CD4-positive, alpha-beta T cell treated with Interleukin-12 subunit alpha and Interleukin-12 subunit beta, for 1 hour (primary cell): ENCODE measurements around the gene PBLD.

Experiments
- DNase-seq: peaks from one replicate; pipeline ENCODE4 v3.0.0-alpha.2; 2020

The PBLD gene

DNA sequence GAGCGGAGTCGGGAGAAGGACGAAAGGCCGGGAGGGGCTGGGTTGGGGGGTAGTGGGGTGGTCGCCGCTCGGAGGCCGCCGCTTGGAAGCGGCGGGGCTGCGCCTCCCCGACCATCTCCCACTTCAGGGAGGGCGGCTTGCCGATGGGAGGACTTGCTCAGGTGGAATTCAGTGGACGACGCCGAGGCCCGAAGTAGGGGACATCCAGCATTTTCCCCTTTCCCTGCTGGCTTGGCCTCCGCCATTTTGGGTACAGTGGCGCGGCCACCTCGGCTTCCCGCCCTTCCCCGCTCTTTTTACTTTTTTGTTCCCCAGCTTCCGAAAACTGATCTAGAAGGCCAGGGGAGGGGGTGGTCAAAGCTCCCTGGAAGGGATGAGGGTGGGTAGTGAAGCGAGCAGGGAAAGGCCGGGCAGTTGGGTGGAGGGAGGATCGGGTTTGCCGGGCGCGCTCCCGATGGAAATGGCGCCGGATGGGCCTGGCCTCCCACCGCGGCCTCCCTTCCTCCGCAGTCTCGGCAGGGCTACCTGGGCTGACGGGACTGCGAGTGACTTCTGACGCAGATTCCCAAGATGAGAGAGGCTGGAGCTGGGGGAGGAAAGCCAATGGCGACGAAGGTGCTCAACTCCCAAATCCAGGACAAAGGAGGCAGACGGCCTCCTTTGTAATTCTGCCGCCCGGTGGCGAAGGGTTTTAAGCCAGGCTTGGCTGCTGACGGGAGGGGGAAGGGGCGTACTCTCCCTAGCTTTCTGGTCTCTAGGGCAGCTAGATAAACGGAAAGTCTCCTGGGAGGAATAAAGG is at the start of gene PBLD:
Gene PBLD (minus strand): TSS at position 670 of the 799 bp plus-strand sequence. CDS start 26,084 bp downstream, outside the sequence.
- DNase-seq = peak; percentile 63

- DNase-seq = no peak
Measured at GRCh38 chr10:68371604-68372003, 38.9 kb upstream of the PBLD start.

GRCh38 chr10:68367121-68367520 is 34.4 kb upstream of the PBLD start:
- DNase-seq = no peak

- no peak for DNase-seq
Measured at GRCh38 chr10:68366600-68366999, 33.9 kb upstream of the PBLD start.

DNA sequence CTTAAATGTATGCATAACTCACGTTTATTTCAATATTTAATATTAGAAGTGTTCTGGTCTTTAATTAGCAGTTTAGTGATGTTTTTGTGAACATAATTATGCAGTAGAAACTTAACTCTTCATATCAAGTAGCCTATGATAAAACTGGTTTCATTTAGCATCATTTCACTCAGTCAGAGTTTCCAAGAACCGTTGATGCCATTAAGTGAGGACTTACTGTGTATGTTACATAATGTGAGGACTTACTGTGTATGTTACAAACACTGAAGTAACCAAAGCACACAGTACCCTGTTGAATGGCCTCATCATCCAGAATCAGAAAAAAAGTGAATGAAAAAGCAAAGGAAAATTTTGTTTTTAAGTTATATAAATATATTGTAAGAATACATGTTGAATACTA is 32.9 kb upstream of the PBLD start:
- DNase-seq = no peak

GRCh38 chr10:68364101-68364886 is 31.6 kb upstream of the PBLD start:
- no peak for DNase-seq

DNA sequence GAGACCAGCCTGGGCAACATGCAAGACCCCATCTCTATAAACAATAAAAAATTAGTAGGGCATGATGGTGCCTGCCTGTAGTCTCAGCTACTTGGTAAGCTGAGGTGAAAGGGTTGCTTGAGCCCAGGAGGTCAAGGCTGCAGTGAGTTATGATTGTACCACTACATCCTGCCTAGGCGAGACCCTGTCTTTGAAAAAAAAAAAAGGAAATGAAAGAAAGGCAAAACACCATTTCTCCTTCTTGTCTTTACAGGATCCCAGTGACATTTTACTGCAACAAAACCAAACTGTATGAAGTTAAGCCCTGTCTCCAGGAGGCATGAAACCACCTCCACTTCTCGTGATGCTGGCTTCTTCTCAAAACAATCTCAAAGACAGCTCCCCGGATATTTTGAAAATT is 29.9 kb upstream of the PBLD start:
- no peak for DNase-seq

DNA sequence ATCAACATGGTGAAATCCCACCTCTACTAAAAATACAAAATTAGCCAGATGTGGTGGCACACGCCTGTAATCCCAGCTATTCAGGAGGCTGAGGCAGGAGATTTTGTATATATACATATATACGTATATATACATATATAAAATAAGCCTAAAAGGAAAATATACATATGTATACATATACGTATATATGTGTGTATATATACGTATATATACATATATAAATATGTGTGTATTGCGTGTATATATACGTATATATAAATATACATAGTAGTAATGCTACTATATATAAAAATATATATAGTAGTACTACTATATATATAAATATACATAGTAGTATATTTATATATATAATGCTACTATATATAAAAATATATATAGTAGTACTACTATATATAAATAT is 26.5 kb upstream of the PBLD start:
- no peak for DNase-seq

- no peak for DNase-seq
Measured at GRCh38 chr10:68353537-68353936, 20.8 kb upstream of the PBLD start.

DNA sequence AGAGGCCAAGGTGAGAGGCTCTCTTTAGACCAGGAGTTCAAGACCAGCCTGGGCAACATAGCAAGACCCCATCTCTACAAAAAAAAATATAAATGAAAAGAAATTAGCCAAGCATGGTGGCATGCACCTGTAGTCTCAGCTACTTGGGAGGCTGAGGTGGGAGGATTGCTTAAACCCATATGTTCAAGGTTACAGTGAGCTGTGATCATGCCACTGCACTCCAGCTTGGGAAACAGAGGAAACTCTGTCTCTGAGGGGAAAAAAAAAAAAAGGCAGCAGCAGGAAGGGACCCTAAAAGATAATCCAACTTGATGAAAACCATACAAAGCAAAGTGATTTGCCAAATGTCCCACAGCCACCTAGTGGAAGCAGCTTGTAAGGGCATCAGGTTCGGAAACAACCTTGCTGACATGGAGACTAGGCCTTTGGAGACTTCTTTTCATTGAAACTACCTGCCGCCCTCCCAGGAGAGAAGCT is 15.6 kb upstream of the PBLD start:
- DNase-seq = peak; percentile 67

DNA sequence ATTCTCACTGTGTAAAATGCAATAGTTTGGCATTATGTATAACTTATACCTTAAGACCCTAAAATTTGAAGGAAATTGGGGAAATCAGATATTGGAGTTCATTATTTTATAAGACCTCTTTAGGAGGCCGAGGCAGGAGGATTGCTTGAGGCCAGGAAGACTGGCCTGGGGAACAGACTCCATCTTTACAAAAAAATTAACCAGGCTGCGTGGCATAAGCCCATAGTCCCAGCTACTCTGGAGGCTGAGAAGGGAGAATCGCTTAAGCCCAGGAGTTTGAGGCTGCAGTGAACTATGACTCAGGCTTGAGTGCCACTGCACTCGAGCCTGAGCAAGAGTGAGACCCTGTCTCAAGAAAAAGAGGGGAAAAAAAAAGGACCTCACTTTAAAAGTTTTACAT is 14.0 kb upstream of the PBLD start:
- no peak for DNase-seq

GRCh38 chr10:68345621-68346020 is 12.9 kb upstream of the PBLD start:
- no peak for DNase-seq

DNA sequence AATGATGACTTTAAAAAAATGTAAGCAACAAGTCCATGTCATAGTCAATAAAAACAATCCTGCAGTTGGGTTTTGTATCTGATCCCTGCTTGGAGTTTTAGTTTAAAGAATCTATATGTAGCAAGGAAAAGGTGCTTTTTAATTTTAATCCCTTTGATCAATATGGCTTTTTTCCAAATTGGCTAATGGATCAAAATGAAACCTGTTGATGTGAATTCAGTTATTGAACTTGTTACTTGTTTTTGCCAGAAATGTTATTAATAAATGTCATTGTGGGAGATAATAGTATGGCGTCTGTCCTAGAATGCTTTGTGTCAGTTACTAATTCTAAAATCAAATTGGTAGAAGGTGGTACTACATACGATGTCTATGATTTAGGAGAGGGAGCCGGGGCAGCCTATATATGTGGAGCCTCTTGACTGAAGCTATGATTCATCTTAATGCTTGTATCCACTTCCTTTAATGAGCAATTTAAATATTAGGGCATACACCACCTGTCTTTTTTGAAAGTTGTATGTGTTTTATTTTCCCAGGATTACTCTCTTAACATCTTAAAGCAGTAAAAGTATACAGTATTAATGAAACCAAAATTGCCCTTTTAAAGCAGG is 10.3 kb upstream of the PBLD start:
- DNase-seq = no peak

GRCh38 chr10:68340358-68341080 is 7.8 kb upstream of the PBLD start:
- no peak for DNase-seq

GRCh38 chr10:68336754-68337351 is 4.1 kb upstream of the PBLD start:
- no peak for DNase-seq

- DNase-seq = no peak
Measured at GRCh38 chr10:68334672-68335467, 2.1 kb upstream of the PBLD start.

DNA sequence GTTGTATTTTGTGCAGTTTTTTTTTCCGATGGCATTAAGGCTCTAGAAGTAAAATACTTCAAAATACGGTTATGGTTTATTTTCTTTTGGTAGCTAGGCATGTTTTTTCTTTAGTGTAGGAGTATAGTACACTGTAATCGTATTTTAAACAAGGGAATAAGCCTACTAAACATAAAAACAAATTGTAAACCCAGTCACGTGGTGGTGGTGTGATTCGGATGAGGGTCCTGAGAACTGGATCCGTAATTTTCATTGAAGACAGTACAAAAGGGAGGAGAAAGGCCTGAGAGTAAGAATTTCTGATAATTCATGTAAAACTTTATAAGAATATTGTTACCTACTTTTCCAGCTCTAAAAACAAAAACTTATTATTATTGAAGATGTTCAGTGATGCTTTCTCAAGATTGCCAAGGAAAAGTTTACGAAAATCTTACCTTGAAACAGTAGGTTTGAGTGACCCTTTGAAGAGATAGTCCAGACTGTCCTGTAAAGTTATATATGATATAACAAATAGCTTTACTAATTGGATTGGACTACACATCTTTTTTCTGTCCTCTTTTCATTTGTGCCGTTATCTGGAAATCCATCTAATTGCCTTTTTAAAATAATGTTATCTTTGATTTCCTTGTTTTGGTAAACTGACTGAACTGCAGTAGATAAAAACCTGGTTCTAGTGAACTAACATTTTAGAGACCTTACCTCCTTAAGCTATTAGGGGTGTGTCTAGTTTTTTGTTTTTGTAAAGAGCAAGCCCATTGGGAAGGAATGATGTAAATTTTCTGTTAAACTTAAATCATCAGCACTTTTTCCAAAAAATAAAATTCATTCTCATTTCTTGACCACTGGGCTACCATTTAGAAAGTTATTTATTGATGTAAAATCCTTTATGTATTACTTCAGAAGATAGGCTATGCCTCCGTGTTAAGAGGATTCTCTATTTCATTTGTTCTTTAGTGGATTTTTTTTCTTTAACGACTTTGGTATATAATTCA is 1.0 kb upstream of the PBLD start:
- no peak for DNase-seq

DNA sequence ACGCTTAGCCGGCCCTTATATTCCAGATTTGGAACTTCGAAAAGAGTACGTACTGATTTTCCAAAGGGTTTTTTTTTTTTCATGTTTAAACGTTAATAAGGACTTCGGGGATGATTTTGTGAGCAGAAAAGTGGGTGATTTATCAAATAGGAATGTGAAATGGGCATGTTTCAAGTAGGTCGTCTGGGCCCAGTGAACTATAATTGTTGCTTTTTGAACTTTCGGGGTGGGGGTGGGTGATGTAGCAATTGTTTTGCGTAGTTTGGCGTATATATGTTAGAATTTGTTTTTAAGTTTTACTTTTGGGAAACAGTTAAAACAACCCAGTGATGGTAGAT is 299 bp upstream of the PBLD start:
- no peak for DNase-seq

- DNase-seq = peak; percentile 99
Measured at GRCh38 chr10:68331455-68332258, 1.1 kb downstream of the PBLD start, which contains the start of gene HNRNPH3. HNRNPH3 (plus strand) TSS chr10:68332064; CDS start chr10:68337222, 5,158 bp downstream.
